Jurkat, Clone E6-1 (cell line): ENCODE data around the gene CTH.
A peak's percentile ranks its signal among the peaks of the same experiment; 100 is the strongest.

ENCODE experiments used
- DNase-seq: peaks from one replicate; pipeline ENCODE4 v3.0.0-alpha.2; 2011; ENCODE audit warnings: low read depth, low spot score
- H3K4me3 ChIP-seq: 2 replicates; pipeline ENCODE4 v1.5.1; 2011; ENCODE audit warnings: mild to moderate bottlenecking, low read length, control low read depth, moderate library complexity

CTH gene

GRCh38 chr1:70487459-70487815, 76.4 kb downstream of the CTH start:
- no peak for DNase-seq
- H3K4me3 ChIP-seq: no peak overlapping the region

DNA sequence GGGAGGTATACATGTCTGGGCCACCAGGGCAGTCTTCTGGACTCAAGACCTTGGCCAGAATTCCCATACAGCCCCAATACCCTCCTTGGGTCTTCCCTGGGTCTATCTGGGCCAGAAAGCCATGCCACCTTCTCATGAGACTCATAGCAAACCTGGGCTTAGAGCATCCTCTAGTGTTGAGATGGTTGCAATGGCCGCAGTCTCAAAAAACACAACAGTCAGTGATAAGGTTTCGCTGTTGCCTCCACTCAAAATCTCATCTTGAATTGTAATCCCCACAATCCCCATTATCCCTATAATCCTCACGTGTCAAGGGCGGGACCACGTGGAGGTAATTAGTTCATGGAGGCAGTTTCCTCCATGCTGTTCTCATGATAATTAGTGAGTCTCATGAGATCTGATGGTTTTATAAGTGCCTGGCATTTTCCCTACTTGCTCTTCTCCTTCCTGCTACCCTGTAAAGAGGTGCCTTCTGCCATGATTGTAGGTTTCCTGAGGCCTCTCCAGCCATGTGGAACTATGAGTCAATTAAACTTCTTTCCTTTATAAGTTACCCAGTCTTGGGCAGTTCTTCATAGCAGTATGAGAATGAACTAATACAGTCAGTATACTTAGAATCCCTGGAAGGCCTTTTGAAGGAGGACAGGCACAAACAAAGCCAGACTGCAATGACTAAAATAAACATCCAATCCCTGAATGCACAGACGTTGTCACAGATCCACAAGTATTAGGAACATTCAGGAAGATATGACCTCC, 77.0 kb downstream of the CTH start:
- peak; percentile 28 for DNase-seq
- no peak overlapping the region for H3K4me3 ChIP-seq
